ENCODE data around the gene RETN.

RETN gene

DNA sequence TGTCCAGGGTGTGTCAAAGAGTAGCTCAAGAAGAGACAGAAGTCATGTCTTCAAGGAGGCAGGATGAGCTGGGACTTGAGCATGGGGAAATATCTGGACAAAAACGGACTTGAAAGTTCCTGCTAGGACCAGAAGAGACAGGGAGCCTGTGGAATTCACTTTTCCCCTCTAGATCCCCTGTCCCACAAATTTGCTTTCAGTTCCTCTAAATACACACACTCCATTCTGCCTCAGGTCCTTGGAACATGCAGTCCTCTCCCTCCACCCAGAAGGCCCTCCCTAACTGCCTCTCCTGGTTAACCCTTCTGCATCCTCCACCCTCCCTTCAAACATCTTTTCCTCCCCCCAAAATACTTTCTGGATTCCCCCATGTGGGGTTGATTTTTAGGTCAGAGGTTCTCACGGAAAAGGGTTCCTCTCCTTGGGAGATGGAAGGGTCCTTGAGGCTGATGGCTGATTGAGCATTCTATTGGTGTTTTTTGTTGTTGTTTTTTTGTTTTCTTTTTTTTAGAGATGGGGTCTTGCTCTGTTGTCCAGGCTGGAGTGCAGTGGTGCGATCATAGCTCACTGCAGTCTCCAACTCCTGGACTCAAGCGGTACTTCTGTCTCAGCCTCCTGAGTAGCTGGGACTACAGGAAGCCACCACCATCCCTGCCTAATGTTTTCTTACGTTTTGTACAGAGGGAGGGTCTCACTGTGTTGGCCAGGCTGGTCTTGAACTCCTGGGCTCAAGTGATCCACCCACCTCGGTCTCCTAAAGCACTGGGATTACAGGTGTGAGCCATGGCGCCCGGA, 6.9 kb upstream of the RETN start:
- Mint-ChIP-seq H3K4me3 (no peak overlapping the region), H3K27ac (no peak overlapping the region), H3K9me3 (peaks cover 2% of the 10 kb centered on the region), H3K4me1 (peaks cover 15% of the 10 kb centered on the region), H3K36me3 (ENCODE audit: low read depth) (no peaks in the 10 kb centered on the region), H3K27me3 (ENCODE audit: low read depth) (peaks cover 22% of the 10 kb centered on the region)
- TF ChIP-seq, protein P1, sequence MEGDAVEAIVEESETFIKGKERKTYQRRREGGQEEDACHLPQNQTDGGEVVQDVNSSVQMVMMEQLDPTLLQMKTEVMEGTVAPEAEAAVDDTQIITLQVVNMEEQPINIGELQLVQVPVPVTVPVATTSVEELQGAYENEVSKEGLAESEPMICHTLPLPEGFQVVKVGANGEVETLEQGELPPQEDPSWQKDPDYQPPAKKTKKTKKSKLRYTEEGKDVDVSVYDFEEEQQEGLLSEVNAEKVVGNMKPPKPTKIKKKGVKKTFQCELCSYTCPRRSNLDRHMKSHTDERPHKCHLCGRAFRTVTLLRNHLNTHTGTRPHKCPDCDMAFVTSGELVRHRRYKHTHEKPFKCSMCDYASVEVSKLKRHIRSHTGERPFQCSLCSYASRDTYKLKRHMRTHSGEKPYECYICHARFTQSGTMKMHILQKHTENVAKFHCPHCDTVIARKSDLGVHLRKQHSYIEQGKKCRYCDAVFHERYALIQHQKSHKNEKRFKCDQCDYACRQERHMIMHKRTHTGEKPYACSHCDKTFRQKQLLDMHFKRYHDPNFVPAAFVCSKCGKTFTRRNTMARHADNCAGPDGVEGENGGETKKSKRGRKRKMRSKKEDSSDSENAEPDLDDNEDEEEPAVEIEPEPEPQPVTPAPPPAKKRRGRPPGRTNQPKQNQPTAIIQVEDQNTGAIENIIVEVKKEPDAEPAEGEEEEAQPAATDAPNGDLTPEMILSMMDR (IDR thresholded peaks at IDR 0.05; ENCODE audit: unreplicated experiment in 3 of 3): no peak

DNA sequence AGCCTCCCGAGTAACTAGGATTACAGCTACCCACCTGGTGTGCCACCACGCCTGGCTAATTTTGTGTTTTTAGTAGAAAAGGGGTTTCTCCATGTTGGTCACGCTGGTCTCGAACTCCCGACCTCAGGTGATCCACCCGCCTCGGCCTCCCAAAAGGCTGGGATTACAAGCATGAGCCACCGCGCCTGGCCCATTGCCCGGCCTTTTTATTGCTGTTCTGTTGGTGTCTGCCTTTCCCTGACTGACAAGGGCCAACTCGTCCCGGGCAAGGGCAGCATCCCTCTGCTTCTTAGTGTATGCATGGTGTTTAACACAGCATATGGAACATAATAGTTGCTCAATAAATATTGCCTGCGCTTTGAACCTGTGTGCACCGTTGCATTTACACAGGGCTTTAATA, 6.2 kb upstream of the RETN start:
- Mint-ChIP-seq H3K36me3 (ENCODE audit: low read depth) (no peaks in the 10 kb centered on the region), H3K9me3 (peaks cover 3% of the 10 kb centered on the region), H3K4me1 (peaks cover 15% of the 10 kb centered on the region), H3K27ac (no peak overlapping the region), H3K4me3 (no peak overlapping the region), H3K27me3 (ENCODE audit: low read depth) (peaks cover 22% of the 10 kb centered on the region)
- TF ChIP-seq, protein P1 (IDR thresholded peaks at IDR 0.05; ENCODE audit: unreplicated experiment in 3 of 3): no peak

DNA sequence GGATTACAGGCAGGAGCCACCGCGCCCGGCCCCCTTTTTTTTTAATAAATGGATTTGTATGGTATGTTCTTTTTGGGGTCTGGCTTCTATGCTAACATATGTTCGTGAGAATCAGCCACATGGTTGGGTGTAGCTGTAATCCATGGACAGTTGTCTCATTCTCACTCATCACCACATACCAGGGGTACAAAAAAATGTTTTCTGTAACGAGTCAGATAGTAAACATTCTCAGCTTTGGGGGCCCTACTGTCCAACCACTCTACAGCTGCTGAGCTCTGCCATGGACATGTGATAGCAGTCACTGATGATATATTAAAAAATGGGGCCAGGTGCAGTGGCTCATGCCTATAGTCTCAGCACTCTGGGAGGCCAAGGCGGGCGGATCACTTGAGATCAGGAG, 5.1 kb upstream of the RETN start:
- Mint-ChIP-seq H3K9me3 (peaks cover 3% of the 10 kb centered on the region), H3K4me1 (peaks cover 10% of the 10 kb centered on the region), H3K36me3 (ENCODE audit: low read depth) (no peaks in the 10 kb centered on the region)

DNA sequence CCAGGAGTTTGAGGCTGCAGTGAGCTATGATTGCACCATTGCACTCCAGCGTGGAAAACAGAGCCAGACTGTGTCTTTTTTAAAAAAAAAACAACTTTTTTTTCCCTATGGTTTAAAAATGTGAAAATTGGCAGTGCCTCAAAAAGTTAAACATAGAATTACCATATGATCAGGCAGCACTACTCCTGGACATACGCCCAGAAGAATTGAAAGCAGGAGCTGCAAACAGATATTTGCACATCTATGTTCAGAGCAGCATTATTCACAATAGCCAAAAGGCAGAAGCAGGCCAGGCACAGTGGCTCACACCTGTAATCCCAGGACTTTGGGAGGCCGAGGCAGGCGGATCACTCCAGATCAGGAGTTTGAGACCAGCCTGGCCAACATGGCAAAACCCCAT, 3.8 kb upstream of the RETN start:
- Mint-ChIP-seq H3K9me3 (peaks cover 3% of the 10 kb centered on the region), H3K4me1 (peaks cover 10% of the 10 kb centered on the region), H3K4me3 (no peak overlapping the region), H3K27ac (peak overlapping the region in 2 of 3 experiments; percentile 60 to 80), H3K27me3 (ENCODE audit: low read depth) (peaks cover 29% of the 10 kb centered on the region), H3K36me3 (ENCODE audit: low read depth) (no peaks in the 10 kb centered on the region)
- TF ChIP-seq, protein P1 (IDR thresholded peaks at IDR 0.05; ENCODE audit: unreplicated experiment in 3 of 3): no peak

More for the DNA sequence above, 5.1 kb upstream of the RETN start:
- H3K27ac Mint-ChIP-seq: no peak overlapping the region
- H3K4me3 Mint-ChIP-seq: no peak overlapping the region
- peaks cover 19% of the 10 kb centered on the region for H3K27me3 Mint-ChIP-seq (ENCODE audit: low read depth)
- TF ChIP-seq, protein P1 (IDR thresholded peaks at IDR 0.05; ENCODE audit: unreplicated experiment in 3 of 3): no peak

DNA sequence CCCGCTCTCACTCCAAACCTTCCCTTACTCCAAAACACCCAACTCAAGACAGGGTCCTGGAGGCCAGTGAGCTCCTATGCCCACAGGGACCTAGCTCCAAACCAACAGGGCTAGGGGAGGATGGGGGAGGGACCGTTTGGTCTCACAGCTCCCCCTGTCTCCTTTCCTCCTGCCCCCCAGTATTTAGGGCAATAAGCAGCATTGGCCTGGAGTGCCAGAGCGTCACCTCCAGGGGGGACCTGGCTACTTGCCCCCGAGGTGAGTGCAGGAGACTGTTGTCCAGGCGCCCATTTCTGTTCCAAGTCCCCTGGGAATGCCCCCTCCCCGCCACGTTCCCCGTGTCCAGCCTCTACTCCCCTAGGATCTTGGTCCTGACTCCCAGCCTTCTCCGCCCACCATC, 792 bp downstream of the RETN start:
- peaks cover 17% of the 10 kb centered on the region for H3K4me1 Mint-ChIP-seq
- peaks cover 8% of the 10 kb centered on the region for H3K9me3 Mint-ChIP-seq
- peak overlapping the region in 1 of 3 experiments; percentile 2 for H3K4me3 Mint-ChIP-seq
- TF ChIP-seq, protein P1 (IDR thresholded peaks at IDR 0.05; ENCODE audit: unreplicated experiment in 3 of 3): no peak
- no peak overlapping the region for H3K27ac Mint-ChIP-seq
- H3K27me3 Mint-ChIP-seq (ENCODE audit: low read depth): peaks cover 62% of the 10 kb centered on the region
- no peaks in the 10 kb centered on the region for H3K36me3 Mint-ChIP-seq (ENCODE audit: low read depth)

Measured in nephron (organoid).